Measurements from ENCODE around the gene PPARA. TPM values are rescaled to one million over a fixed set of nuclear protein-coding genes. Genes with fewer than 3 reads are reported as not detected.

Gene PPARA
- total RNA-seq, 1 experiment from 2014 or later, result 14.5 TPM

GRCh38 chr22:46147061-46147460 lies 3.3 kb upstream of the PPARA start (continued):
- TF ChIP-seq CEBPB (IDR thresholded peaks at IDR 0.05; ENCODE audit: low read depth) (no peak), EZH2 (IDR thresholded peaks at IDR 0.05) (no peak), REST (IDR thresholded peaks at IDR 0.05; ENCODE audit: low read depth) (no peak), YY1 (IDR thresholded peaks at IDR 0.05; ENCODE audit: extremely low read depth, insufficient replicate concordance, low read depth, low read length) (no peak)

- ChIA-PET CTCF (no interaction called here), POLR2A (no interaction called here), RAD21 (ENCODE audit: low non-redundant PET in 1 of 2, low total read pairs in 2 of 2, uncharacterized antibody in 2 of 2, unreplicated experiment in 2 of 2) (no interaction called here)
- Histone ChIP-seq H3K4me2 (ENCODE audit: low read length) (no peak overlapping the region), H3K9me2 (ENCODE audit: insufficient read depth) (no peaks in the 10 kb centered on the region), H3K27me3 (ENCODE audit: insufficient read depth, low read length) (no peaks in the 10 kb centered on the region), H3K4me3 (replicated peaks in 1 of 2; ENCODE audit: low read depth in 1 of 2, low read length in 2 of 2) (no peak overlapping the region), H2AFZ (ENCODE audit: low read depth, low read length, poor library complexity, severe bottlenecking) (no peak overlapping the region), H3K9ac (ENCODE audit: low read length) (no peak overlapping the region), H3K9me3 (ENCODE audit: control insufficient read depth in 1 of 2, insufficient read depth in 1 of 2, low read depth in 1 of 2, low read length in 2 of 2) (no peaks in the 10 kb centered on the region), H3K36me3 (ENCODE audit: control insufficient read depth in 1 of 2, insufficient read depth in 2 of 2, low read length in 2 of 2) (no peaks in the 10 kb centered on the region), H3K79me2 (ENCODE audit: insufficient read depth, low read length) (no peaks in the 10 kb centered on the region), H3K4me1 (ENCODE audit: control insufficient read depth in 1 of 2, insufficient read depth in 2 of 2, low read length in 2 of 2) (peaks cover 7 to 20% of the 10 kb centered on the region in 2 experiments; a peak in 3 of 4 replicates), H3K27ac (ENCODE audit: low read depth, low read length) (no peak overlapping the region), H4K20me1 (ENCODE audit: insufficient read depth) (no peaks in the 10 kb centered on the region)
- TF ChIP-seq, protein P1, sequence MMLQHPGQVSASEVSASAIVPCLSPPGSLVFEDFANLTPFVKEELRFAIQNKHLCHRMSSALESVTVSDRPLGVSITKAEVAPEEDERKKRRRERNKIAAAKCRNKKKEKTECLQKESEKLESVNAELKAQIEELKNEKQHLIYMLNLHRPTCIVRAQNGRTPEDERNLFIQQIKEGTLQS (IDR thresholded peaks at IDR 0.05), result no peak
- no peak for TF ChIP-seq POLR2AphosphoS5 (IDR thresholded peaks at IDR 0.05; ENCODE audit: low read depth, low read length)
- DNase-seq (ENCODE audit: low read depth, low spot score) (no peak), ATAC-seq (no peak)
- no TSS peak for BruUV-seq (replicated peaks)
- intact Hi-C loops (cut with micrococcal nuclease), result no loop called here
Measured at GRCh38 chr22:46147471-46148267, 2.7 kb upstream of the PPARA start.
